Measurements from ENCODE around the gene PEG3. TPM values are rescaled to one million over a fixed set of nuclear protein-coding genes. Genes with fewer than 3 reads are reported as not detected.

PEG3 gene
- total RNA-seq, 1 experiment from 2014 or later = 1.6 TPM

- TF ChIP-seq EZH2phosphoT487 (IDR thresholded peaks at IDR 0.05; ENCODE audit: borderline replicate concordance, low read length) (no peak), EZH2 (IDR thresholded peaks at IDR 0.05; ENCODE audit: low read length, unreplicated experiment) (no peak)
- TF ChIP-seq, protein P1, sequence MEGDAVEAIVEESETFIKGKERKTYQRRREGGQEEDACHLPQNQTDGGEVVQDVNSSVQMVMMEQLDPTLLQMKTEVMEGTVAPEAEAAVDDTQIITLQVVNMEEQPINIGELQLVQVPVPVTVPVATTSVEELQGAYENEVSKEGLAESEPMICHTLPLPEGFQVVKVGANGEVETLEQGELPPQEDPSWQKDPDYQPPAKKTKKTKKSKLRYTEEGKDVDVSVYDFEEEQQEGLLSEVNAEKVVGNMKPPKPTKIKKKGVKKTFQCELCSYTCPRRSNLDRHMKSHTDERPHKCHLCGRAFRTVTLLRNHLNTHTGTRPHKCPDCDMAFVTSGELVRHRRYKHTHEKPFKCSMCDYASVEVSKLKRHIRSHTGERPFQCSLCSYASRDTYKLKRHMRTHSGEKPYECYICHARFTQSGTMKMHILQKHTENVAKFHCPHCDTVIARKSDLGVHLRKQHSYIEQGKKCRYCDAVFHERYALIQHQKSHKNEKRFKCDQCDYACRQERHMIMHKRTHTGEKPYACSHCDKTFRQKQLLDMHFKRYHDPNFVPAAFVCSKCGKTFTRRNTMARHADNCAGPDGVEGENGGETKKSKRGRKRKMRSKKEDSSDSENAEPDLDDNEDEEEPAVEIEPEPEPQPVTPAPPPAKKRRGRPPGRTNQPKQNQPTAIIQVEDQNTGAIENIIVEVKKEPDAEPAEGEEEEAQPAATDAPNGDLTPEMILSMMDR (conservative IDR thresholded peaks at IDR 0.05; ENCODE audit: low read depth, low read length) = no peak
- Histone ChIP-seq H3K4me3 (ENCODE audit: low read length) (no peak overlapping the region), H3K79me2 (ENCODE audit: low read length) (no peaks in the 10 kb centered on the region)
Observed at GRCh38 chr19:56810260-56810659, 30.3 kb downstream of the PEG3 start.

DNA sequence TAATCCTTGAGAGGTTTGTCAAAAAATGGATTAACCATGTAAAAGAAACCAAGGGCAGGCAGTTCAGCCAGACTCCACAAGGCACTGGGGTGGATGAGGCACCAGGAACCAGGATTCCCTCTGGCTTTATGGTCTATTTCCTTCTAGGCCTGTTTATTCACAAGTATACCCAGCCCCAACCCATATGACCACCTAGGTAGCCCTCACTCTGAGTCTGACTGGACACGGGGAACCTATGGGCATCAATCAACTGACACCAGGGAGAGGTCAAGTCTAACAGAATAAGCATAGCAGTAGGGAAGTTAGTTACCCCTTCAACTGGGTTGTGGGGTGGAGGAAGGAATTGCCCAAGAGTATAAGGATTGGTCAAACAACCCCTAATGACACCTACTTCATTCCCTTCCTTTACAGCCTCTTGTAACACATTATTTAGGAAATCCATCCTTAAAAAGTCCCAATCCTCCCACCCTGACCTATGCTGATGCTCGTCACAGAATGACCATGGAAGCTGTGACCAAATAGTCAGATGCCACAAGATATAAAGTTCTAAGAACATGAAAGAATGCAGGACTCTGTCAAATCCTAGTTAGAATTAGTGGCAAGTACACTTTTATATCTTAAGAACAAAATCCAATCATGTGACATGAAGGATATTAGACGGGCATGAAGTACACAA lies 31.7 kb downstream of the PEG3 start:
- Histone ChIP-seq H2AFZ (ENCODE audit: low read length) (no peak overlapping the region), H3K27me3 (ENCODE audit: low read length) (no peaks in the 10 kb centered on the region), H3K4me1 (ENCODE audit: insufficient read depth, low read length) (no peaks in the 10 kb centered on the region), H3K27ac (ENCODE audit: low read length) (no peak overlapping the region), H4K20me1 (ENCODE audit: low read length) (no peaks in the 10 kb centered on the region), H3K9me3 (ENCODE audit: low read length) (peaks cover 56% of the 10 kb centered on the region), H3K79me2 (ENCODE audit: low read length) (no peaks in the 10 kb centered on the region), H3F3A (ENCODE audit: low read length, unreplicated experiment) (no peaks in the 10 kb centered on the region), H3K9ac (ENCODE audit: low read length) (no peak overlapping the region), H3K9me2 (replicated peaks; ENCODE audit: low read length) (no peaks in the 10 kb centered on the region), H3K4me3 (ENCODE audit: low read length) (no peak overlapping the region), H3K36me3 (ENCODE audit: low read depth, low read length) (no peaks in the 10 kb centered on the region), H3K4me2 (ENCODE audit: low read length) (no peak overlapping the region)
- TF ChIP-seq EZH2 (IDR thresholded peaks at IDR 0.05; ENCODE audit: low read length, unreplicated experiment) (no peak), EZH2phosphoT487 (IDR thresholded peaks at IDR 0.05; ENCODE audit: borderline replicate concordance, low read length) (no peak)
- TF ChIP-seq, protein P1 (conservative IDR thresholded peaks at IDR 0.05; ENCODE audit: low read depth, low read length) = no peak
- ATAC-seq (no peak), DNase-seq (no peak)
- intact Hi-C loops (cut with micrococcal nuclease) = no loop called here
- BruUV-seq (replicated peaks) = no TSS peak
- ChIA-PET POLR2A (ENCODE audit: unreplicated experiment) (no interaction called here), CTCF (no interaction called here)

More at GRCh38 chr19:56810260-56810659, 30.3 kb downstream of the PEG3 start:
- Histone ChIP-seq H3K9me3 (ENCODE audit: low read length) (peaks cover 50% of the 10 kb centered on the region), H3K4me1 (ENCODE audit: insufficient read depth, low read length) (no peaks in the 10 kb centered on the region), H3K9me2 (replicated peaks; ENCODE audit: low read length) (no peaks in the 10 kb centered on the region), H3K9ac (ENCODE audit: low read length) (no peak overlapping the region), H3K27me3 (ENCODE audit: low read length) (no peaks in the 10 kb centered on the region), H3K27ac (ENCODE audit: low read length) (no peak overlapping the region), H3K36me3 (ENCODE audit: low read depth, low read length) (no peaks in the 10 kb centered on the region), H4K20me1 (ENCODE audit: low read length) (no peaks in the 10 kb centered on the region), H3K4me2 (ENCODE audit: low read length) (no peak overlapping the region), H3F3A (ENCODE audit: low read length, unreplicated experiment) (no peaks in the 10 kb centered on the region), H2AFZ (ENCODE audit: low read length) (no peak overlapping the region)
- CTCF ChIA-PET = no interaction called here
- no peak for DNase-seq
- no peak for ATAC-seq
- intact Hi-C loops (cut with micrococcal nuclease) = no loop called here
- POLR2A ChIA-PET (ENCODE audit: unreplicated experiment) = no interaction called here
- no TSS peak for BruUV-seq (replicated peaks)

DNA sequence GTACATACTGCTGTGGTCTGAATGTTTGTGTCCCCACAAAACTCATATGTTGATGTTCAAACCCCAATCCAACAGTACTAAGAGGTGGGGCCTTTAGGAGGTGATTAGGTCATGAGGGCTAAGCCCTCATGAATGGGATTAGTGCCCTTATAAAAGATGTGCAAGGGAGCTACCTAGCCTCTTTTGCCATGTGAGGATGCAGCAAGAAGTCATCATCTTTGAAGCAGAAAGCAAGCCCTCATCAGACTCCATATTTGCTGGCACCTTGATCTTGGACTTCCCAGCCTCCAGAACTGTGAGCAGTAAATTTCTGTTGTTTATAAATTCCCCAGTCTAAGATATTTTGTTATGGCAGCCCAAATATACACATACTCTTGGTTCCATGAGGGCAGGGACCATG lies 33.9 kb downstream of the PEG3 start:
- no TSS peak for BruUV-seq (replicated peaks)

More for the DNA sequence above, 33.9 kb downstream of the PEG3 start:
- H3K4me3 ChIP-seq (ENCODE audit: low read length) = no peak overlapping the region
- TF ChIP-seq, protein P1 (conservative IDR thresholded peaks at IDR 0.05; ENCODE audit: low read depth, low read length) = no peak
- TF ChIP-seq EZH2phosphoT487 (IDR thresholded peaks at IDR 0.05; ENCODE audit: borderline replicate concordance, low read length) (no peak), EZH2 (IDR thresholded peaks at IDR 0.05; ENCODE audit: low read length, unreplicated experiment) (no peak)
- no peaks in the 10 kb centered on the region for H3K36me3 ChIP-seq (ENCODE audit: low read depth, low read length)
- POLR2A ChIA-PET (ENCODE audit: unreplicated experiment) = no interaction called here
- H4K20me1 ChIP-seq (ENCODE audit: low read length) = no peaks in the 10 kb centered on the region
- H3K9me3 ChIP-seq (ENCODE audit: low read length) = peaks cover 66% of the 10 kb centered on the region
- CTCF ChIA-PET = no interaction called here
- H2AFZ ChIP-seq (ENCODE audit: low read length) = no peak overlapping the region
- no peak overlapping the region for H3K4me2 ChIP-seq (ENCODE audit: low read length)
- no peak overlapping the region for H3K27ac ChIP-seq (ENCODE audit: low read length)
- no peaks in the 10 kb centered on the region for H3K4me1 ChIP-seq (ENCODE audit: insufficient read depth, low read length)
- no peak overlapping the region for H3K9ac ChIP-seq (ENCODE audit: low read length)
- H3F3A ChIP-seq (ENCODE audit: low read length, unreplicated experiment) = no peaks in the 10 kb centered on the region
- H3K9me2 ChIP-seq (replicated peaks; ENCODE audit: low read length) = no peaks in the 10 kb centered on the region
- intact Hi-C loops (cut with micrococcal nuclease) = no loop called here
- no peaks in the 10 kb centered on the region for H3K27me3 ChIP-seq (ENCODE audit: low read length)
- DNase-seq (no peak), ATAC-seq (no peak)
- no peaks in the 10 kb centered on the region for H3K79me2 ChIP-seq (ENCODE audit: low read length)

Measured in PC-3 (cell line).